Progenitor cell of endocrine pancreas (in vitro differentiated cells): ENCODE results near the gene COA5. TPM values are rescaled to one million over a fixed set of nuclear protein-coding genes. Genes with fewer than 3 reads are reported as not detected.

Source experiments
- DNase-seq: peaks from one replicate; pipeline ENCODE4 v3.0.0; 2021; ENCODE audit warnings: low spot score; ENCODE audit not compliant: unreplicated experiment
- H3K27ac Mint-ChIP-seq: 2 replicates; pipeline ENCODE4 v1.8.0; 2021; ENCODE audit warnings: mild to moderate bottlenecking, moderate library complexity, mixed read lengths
- H3K27me3 Mint-ChIP-seq: 2 replicates; pipeline ENCODE4 v1.8.0; 2021; ENCODE audit warnings: mixed read lengths
- H3K36me3 Mint-ChIP-seq: 2 replicates; pipeline ENCODE4 v1.8.0; 2022; ENCODE audit warnings: mixed read lengths; ENCODE audit not compliant: insufficient read depth
- H3K4me1 Mint-ChIP-seq: 2 replicates; pipeline ENCODE4 v1.8.0; 2021; ENCODE audit warnings: low read depth, mixed read lengths
- H3K4me3 Mint-ChIP-seq: 2 replicates; pipeline ENCODE4 v1.8.0; 2021; ENCODE audit warnings: low read depth, mild to moderate bottlenecking, moderate library complexity, mixed read lengths
- H3K9me3 Mint-ChIP-seq: 2 replicates; pipeline ENCODE4 v1.8.0; 2021; ENCODE audit warnings: low read depth, mixed read lengths
- CTCF ChIP-seq: fragments of 200-600 bp; sonication (generic); IDR thresholded peaks from one replicate; pipeline ENCODE4 v1.5.0; 2021; ENCODE audit warnings: antibody characterized with exemption, mild to moderate bottlenecking; ENCODE audit not compliant: unreplicated experiment
- total RNA-seq: library from RNA; stranded (reverse); gene quantifications from 2 replicates; pipeline ENCODE4 v1.2.1, GENCODE V29; 2021

Gene COA5
- total RNA-seq, 1 donor from 2014 or later, result 45.2 TPM

- DNase-seq, result no peak
- no peak overlapping the region for H3K4me3 Mint-ChIP-seq
- H3K27me3 Mint-ChIP-seq, result no peaks in the 10 kb centered on the region
- no peak overlapping the region for H3K27ac Mint-ChIP-seq
- H3K36me3 Mint-ChIP-seq, result peaks cover 14% of the 10 kb centered on the region
- H3K4me1 Mint-ChIP-seq, result no peaks in the 10 kb centered on the region
- no peaks in the 10 kb centered on the region for H3K9me3 Mint-ChIP-seq
- no peak for TF ChIP-seq CTCF
Observed at GRCh38 chr2:98550165-98550564, 58.1 kb downstream of the COA5 start.

Other genes starting within 250 kb of the COA5 start
- 30.5 and 33.0 TPM in 2 replicates for gene INPP4A, start 163.7 kb downstream of the COA5 start, total RNA-seq
- 39.3 and 43.4 TPM in 2 replicates for gene UNC50, start 77 bp upstream of the COA5 start, total RNA-seq
- 33.5 and 37.6 TPM in 2 replicates for gene MGAT4A, start 122.6 kb upstream of the COA5 start, total RNA-seq